Common myeloid progenitor, CD34-positive (primary cell): Measurements from ENCODE around the gene PLEKHJ1.

Source experiments
- CTCF ChIA-PET: fragments of 350-600 bp; sonication (Branson Sonifier 250); formaldehyde crosslinking; loops from one replicate; lab custom pipeline; 2021; ENCODE audit warnings: antibody characterized with exemption; lab: Charles Lee
- POLR2A ChIA-PET: fragments of 350-600 bp; sonication (Branson Sonifier 250); formaldehyde crosslinking; loops from one replicate; lab custom pipeline; 2021; ENCODE audit warnings: antibody characterized with exemption; lab: Charles Lee
- DNase-seq, 3 donors: peaks; one replicate each; pipeline versions ENCODE4 v3.0.0 to v3.0.0-alpha.2; 2013
- H3K27ac ChIP-seq, 2 experiments: 1 replicate in 1 of 2; 2 replicates in 1 of 2; pipeline ENCODE4 v1.7.0; 2013; ENCODE audit warnings: inconsistent platforms in 2 of 2, low read length in 2 of 2, mild to moderate bottlenecking in 2 of 2, low read depth in 1 of 2, moderate library complexity in 1 of 2; ENCODE audit not compliant: severe bottlenecking in 2 of 2, insufficient read depth in 1 of 2, poor library complexity in 1 of 2
- H3K27me3 ChIP-seq, 5 experiments: replicated peaks in 2 of 5; 1 replicate in 3 of 5; 2 replicates in 2 of 5; pipeline versions ENCODE4 v1.6.1 to v1.7.0; 2013; ENCODE audit warnings: low read length in 4 of 5, mild to moderate bottlenecking in 2 of 5, moderate library complexity in 2 of 5, inconsistent platforms in 1 of 5; ENCODE audit not compliant: insufficient read depth in 5 of 5, control insufficient read depth in 4 of 5
- H3K36me3 ChIP-seq, 4 experiments: 1 replicate in 2 of 4; 2 replicates in 2 of 4; pipeline versions ENCODE4 v1.6.1 to v1.7.0; 2013; ENCODE audit warnings: low read length in 3 of 4, control low read depth in 1 of 4, mild to moderate bottlenecking in 1 of 4; ENCODE audit not compliant: control insufficient read depth in 4 of 4, insufficient read depth in 4 of 4
- H3K4me1 ChIP-seq, 4 experiments: 1 replicate in 3 of 4; 2 replicates in 1 of 4; pipeline versions ENCODE4 v1.6.1 to v1.7.1; 2013; ENCODE audit warnings: low read length in 3 of 4, mild to moderate bottlenecking in 3 of 4, control low read depth in 1 of 4, inconsistent platforms in 1 of 4, moderate library complexity in 1 of 4; ENCODE audit not compliant: control insufficient read depth in 4 of 4, insufficient read depth in 4 of 4; ENCODE audit errors: control extremely low read depth in 1 of 4
- H3K4me3 ChIP-seq, 7 experiments: 1 replicate in 4 of 7; 2 replicates in 3 of 7; pipeline versions ENCODE4 v1.5.1 to v1.7.0; 2013; ENCODE audit warnings: mild to moderate bottlenecking in 7 of 7, low read length in 6 of 7, moderate library complexity in 6 of 7, inconsistent platforms in 2 of 7, low read depth in 2 of 7, control low read depth in 1 of 7; ENCODE audit not compliant: insufficient read depth in 4 of 7, control insufficient read depth in 1 of 7; ENCODE audit errors: extremely low read depth in 1 of 7
- H3K9me3 ChIP-seq, 5 experiments: 1 replicate in 4 of 5; 2 replicates in 1 of 5; pipeline versions ENCODE4 v1.6.1 to v1.7.1; 2013; ENCODE audit warnings: low read length in 4 of 5, mild to moderate bottlenecking in 2 of 5, inconsistent platforms in 1 of 5, low read depth in 1 of 5, moderate library complexity in 1 of 5; ENCODE audit not compliant: control insufficient read depth in 4 of 5, insufficient read depth in 2 of 5; ENCODE audit errors: control extremely low read depth in 1 of 5
- WGBS: methylation state at CpG from one replicate; pipeline ENCODE4 v1.1.5; 2013; ENCODE audit not compliant: insufficient coverage; 5-methylcytosine and 5-hydroxymethylcytosine counted together

PLEKHJ1 gene

DNA sequence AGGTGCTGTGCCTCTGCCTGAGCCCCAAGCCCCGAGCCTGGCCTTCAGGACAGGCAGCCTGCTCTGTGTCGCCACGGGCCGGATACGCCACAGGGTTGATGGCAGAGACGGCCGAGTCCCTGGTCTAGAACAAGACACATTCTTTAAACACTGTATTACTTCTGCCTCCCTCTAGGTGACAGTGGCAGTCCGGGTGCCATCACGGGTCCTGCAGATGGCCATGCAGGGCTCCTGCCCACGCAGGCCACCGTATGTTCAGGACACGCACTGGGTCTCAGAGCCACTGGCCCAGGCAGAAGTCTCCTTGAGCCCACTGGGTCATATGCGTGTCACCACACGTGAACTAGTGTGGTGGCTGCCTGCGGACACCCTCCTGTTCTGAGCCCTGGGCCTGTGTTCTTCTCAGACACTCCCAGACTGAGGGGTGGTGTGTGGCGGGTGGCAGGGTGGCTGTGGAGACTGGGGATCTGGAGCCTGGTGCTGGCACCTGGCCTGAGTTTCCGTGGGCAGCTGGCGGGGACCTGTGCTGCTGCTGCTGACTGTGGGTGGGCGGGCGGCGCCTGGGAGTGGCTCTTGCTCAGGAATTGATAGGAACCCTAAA, 4.4 kb downstream of the PLEKHJ1 start:
- Histone ChIP-seq H3K27ac (no peak overlapping the region), H3K27me3 (no peaks in the 10 kb centered on the region), H3K36me3 (peaks cover 3 to 70% (median 53%) of the 10 kb centered on the region in 4 experiments), H3K4me3 (no peak overlapping the region), H3K9me3 (no peaks in the 10 kb centered on the region), H3K4me1 (peaks cover 0 to 18% (median 18%) of the 10 kb centered on the region in 4 experiments)
- no peak for DNase-seq
- POLR2A ChIA-PET = no interaction called here
- CTCF ChIA-PET = interaction anchor here (1.8 kb wide), 1 partner anchor 80 kb away, joined by 5 read pairs; the partner anchor contains the start of gene AP3D1
- WGBS = 93% methylated on average over 18 of the region's 21 CpGs

DNA sequence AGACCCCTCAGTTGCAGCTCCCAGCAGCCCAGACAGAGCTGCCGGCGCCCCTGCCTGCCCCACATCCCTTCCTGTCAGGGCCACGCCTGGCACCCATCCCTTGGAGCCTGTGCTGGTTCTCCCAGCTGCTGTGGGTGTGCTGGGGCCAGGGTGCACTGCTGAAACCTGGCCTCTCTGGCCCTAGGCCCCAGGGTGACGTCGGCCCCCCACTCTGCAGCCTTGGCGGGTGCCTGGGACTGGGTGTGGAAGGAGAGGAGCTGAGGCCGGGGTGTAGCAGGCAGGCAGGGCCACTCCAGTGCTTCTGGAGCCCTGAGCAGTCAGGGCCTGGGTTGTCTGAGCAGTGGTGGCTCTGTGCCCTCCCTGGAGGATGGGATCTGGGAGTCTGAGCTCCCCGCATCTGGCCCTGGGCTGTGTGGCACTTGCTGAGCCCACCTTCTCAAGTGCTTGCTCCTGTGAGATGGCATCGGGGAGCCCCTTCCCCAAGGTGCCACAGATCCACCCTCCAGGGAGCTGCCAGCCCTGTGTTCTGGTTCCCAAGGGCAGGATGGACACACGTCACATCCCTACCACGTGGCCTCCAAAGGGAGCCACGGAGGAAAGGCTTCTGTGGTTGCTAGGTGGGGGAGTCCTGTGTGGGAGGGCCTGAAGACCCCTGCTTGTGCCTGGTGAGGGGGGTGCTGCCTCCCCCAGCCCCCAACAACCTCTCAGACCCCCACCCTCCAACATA, 5.2 kb downstream of the PLEKHJ1 start:
- 93% methylated on average over 3 of the region's 12 CpGs for WGBS
- Histone ChIP-seq H3K4me3 (no peak overlapping the region), H3K27ac (no peak overlapping the region), H3K36me3 (peaks cover 3 to 78% (median 57%) of the 10 kb centered on the region in 4 experiments), H3K27me3 (no peaks in the 10 kb centered on the region), H3K4me1 (peaks cover 0 to 16% (median 15%) of the 10 kb centered on the region in 4 experiments), H3K9me3 (no peaks in the 10 kb centered on the region)
- DNase-seq = no peak
- POLR2A ChIA-PET = interaction anchor here (1.0 kb wide), 1 partner anchor 62 kb away, joined by 3 read pairs; no protein-coding TSS in a partner anchor
- CTCF ChIA-PET = interaction anchor here (1.0 to 1.8 kb wide), 5 partner anchors 14 to 88 kb away, joined by 3 to 5 read pairs (median 3); partner anchors contain the start of gene AP3D1

DNA sequence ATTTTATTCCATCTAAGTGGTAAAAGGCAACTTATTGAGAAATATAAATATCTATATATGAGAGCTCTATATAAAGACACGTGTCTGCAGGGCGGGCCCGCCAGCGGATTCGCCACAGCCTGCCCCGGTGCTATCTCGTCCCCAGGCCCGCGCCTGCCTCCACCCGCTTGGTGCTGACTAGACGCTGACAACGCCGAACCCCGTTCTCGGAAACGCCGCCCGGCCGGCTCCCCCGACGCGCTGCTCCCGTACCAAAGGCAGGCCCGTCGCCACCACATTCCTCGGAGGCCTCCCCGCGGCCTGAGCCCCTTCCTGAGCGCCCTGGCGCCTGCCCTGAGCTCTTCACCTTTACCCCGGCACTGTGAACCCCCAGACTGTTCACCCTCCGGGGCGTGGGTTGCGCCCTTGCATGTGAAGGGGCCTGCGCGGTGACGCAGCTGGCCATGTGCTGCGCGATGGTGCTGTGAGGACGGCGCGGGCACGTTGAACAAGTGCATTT, 6.0 kb downstream of the PLEKHJ1 start:
- H3K27me3 ChIP-seq = no peaks in the 10 kb centered on the region
- H3K4me1 ChIP-seq = peaks cover 0 to 13% (median 11%) of the 10 kb centered on the region in 4 experiments
- CTCF ChIA-PET = interaction anchor here (0.5 to 1.8 kb wide), 7 partner anchors 13 to 137 kb away, joined by 3 to 5 read pairs (median 3); partner anchors contain the start of gene AP3D1
- H3K36me3 ChIP-seq = peaks cover 6 to 87% (median 65%) of the 10 kb centered on the region in 4 experiments
- POLR2A ChIA-PET = interaction anchor here (0.9 to 1.0 kb wide), 2 partner anchors 61 to 177 kb away, joined by 3 read pairs; no protein-coding TSS in a partner anchor
- WGBS = 93% methylated on average over 43 of the region's 43 CpGs
- DNase-seq = no peak
- no peak overlapping the region for H3K4me3 ChIP-seq
- H3K9me3 ChIP-seq = no peaks in the 10 kb centered on the region
- no peak overlapping the region for H3K27ac ChIP-seq

DNA sequence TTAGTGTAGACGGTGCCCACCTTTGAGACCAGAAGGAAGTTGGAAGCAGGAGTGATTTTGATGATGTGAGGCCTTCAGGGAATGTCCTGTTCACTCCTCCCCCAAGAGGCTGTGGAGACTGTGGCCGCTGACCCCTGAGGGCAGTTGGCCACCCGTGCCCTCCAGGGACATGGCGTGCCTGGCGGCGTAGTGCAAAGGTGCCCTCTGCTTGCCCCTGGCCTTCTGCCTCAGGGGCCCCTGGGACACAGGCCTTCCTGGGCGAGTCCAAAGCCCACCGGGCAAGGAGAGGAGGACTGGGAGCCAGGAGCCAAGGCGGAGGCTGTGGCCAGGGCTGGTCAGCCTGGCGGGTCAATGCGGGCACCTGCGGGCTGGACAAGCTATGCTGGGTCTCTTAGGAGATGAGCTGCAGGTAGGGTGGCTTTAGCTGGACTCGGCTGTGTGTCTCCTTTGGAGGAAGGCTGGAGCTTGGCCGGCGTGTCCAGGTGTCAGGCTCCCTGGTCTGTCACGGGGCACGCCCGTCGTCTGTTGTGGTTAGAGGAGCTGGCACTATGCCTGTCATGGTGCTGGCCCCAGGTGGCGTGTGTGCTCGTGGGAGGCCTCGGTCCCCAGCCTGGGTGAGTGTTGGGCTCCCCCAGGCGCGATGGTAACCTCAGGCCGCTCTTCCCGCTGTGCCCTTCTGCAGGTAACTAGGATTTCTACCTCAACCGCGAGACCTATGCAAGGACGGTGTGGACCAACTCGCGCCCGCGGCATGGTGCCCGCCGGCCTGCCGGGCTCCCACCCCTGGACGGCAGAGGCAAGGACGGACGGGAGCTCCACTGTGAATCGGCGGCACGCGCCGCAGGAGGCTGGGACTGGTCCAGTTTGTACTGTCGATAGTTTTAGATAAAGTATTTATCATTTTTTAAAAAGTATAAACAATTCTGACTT, 6.8 kb downstream of the PLEKHJ1 start:
- no peaks in the 10 kb centered on the region for H3K27me3 ChIP-seq
- peaks cover 6 to 94% (median 71%) of the 10 kb centered on the region in 4 experiments for H3K36me3 ChIP-seq
- no peak overlapping the region for H3K4me3 ChIP-seq
- H3K27ac ChIP-seq = no peak overlapping the region
- WGBS = 91% methylated on average over 22 of the region's 45 CpGs
- H3K9me3 ChIP-seq = no peaks in the 10 kb centered on the region
- POLR2A ChIA-PET = interaction anchor here (0.9 to 1.0 kb wide), 2 partner anchors 60 to 178 kb away, joined by 3 read pairs; no protein-coding TSS in a partner anchor
- CTCF ChIA-PET = interaction anchor here (1.0 to 1.4 kb wide), 6 partner anchors 13 to 372 kb away, joined by 3 to 5 read pairs (median 3); no protein-coding TSS in a partner anchor
- H3K4me1 ChIP-seq = peaks cover 0 to 7% (median 6%) of the 10 kb centered on the region in 4 experiments
- no peak for DNase-seq

DNA sequence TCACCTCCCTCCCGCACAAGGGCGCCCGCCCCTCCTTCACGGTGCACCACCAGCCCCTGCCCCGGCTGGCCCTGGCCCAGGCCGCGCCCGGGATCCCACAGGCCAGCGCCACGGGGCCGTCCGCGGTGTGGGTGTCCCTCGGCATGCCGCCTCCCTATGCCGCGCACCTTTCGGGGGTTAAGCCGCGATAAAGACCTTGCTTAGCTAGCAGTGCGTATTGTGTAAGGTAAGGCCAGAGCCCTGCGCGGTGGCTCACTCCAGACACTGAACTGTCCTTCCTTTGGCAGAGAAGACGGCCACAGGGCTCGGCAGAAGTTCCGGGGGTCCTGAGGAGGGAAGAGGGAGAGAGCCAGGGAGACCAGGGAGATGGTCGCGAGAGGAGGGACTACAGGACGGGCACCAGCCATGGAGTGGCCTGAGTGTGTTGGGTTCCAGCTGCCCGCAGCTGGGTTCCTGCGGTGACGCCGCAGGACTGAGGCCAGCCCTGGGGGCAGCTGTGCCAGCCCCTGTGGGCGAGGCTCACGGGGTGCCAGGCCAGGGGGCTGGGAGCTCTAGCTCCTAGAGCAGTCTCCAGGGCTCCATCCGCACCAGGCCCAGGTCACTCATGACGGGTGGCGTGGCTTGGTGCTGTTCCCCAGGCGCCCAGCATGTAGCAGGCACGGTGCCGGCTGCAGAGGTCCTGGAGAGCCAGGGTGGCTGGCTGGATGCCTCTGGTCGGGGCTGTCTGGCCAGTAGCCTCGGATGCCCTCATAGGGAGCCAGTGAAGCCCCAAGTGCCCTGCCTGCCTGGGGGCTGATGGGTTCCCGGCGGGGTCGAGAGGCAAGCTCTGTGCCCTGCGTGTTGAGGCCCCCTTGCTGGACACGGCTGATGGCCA, 7.7 kb downstream of the PLEKHJ1 start:
- Histone ChIP-seq H3K27me3 (no peaks in the 10 kb centered on the region), H3K36me3 (peaks cover 9 to 96% (median 68%) of the 10 kb centered on the region in 4 experiments), H3K4me1 (no peaks in the 10 kb centered on the region), H3K9me3 (no peaks in the 10 kb centered on the region), H3K4me3 (no peak overlapping the region), H3K27ac (no peak overlapping the region)
- no peak for DNase-seq
- ChIA-PET CTCF (interaction anchor here (1.0 to 1.4 kb wide), 4 partner anchors 10 to 373 kb away, joined by 3 to 4 read pairs (median 3); no protein-coding TSS in a partner anchor), POLR2A (no interaction called here)
- 97% methylated on average over 43 of the region's 48 CpGs for WGBS
